ENCODE results near the gene SRSF1. TPM values are rescaled to one million over a fixed set of nuclear protein-coding genes. Genes with fewer than 3 reads are reported as not detected.

The SRSF1 gene
- total and polyA plus RNA-seq, 2 of the 4 experiments (the other 2 are of a cell fraction), result 190 to 357 TPM

GRCh38 chr17:57955183-57955931 lies 51.7 kb downstream of the SRSF1 start, which contains the start of gene CUEDC1:
CUEDC1 (minus strand) TSS chr17:57955412; CDS start chr17:57885564, 69,848 bp downstream.
- peak within 1 kb of the TSS; percentile 85 for H2AK5ac ChIP-seq (ENCODE audit: low read depth, low read length)
- peak within 1 kb of the TSS; percentile 89 for H2BK5ac ChIP-seq (ENCODE audit: low read depth, low read length, poor library complexity, severe bottlenecking)
- H2AK9ac ChIP-seq (replicated peaks; ENCODE audit: low read depth, low read length, poor library complexity), result peak within 1 kb of the TSS; percentile 96
- no peaks in the 10 kb centered on the region for H3K27me3 ChIP-seq (ENCODE audit: control insufficient read depth, insufficient read depth, low read length)
- peak within 1 kb of the TSS; percentile 86 for H2BK15ac ChIP-seq (ENCODE audit: low read depth, low read length)
- BruUV-seq (replicated peaks), result no TSS peak
- H2BK120ac ChIP-seq (ENCODE audit: low read depth, low read length), result peak within 1 kb of the TSS; percentile 87
- peak within 1 kb of the TSS; percentile 92 for H3K4ac ChIP-seq (ENCODE audit: low read depth, low read length)
- intact Hi-C loops (cut with micrococcal nuclease) (loop anchor here (2.0 kb wide), 1 partner anchor 81 kb away; no protein-coding TSS in a partner anchor), dilution Hi-C loops (cut with HindIII; ENCODE audit: low sequenced_read_pairs, unreplicated experiment) (no loop called here), in situ Hi-C loops (cut with MboI; ENCODE audit: low sequenced_read_pairs) (no loop called here)
- ChIA-PET CTCF (interaction anchor here (0.8 to 1.6 kb wide), 4 partner anchors 27 to 63 kb away, joined by 3 read pairs; no protein-coding TSS in a partner anchor), POLR2A (ENCODE audit: unreplicated experiment) (interaction anchor here (0.7 to 2.5 kb wide), 4 partner anchors 30 to 99 kb away, joined by 3 to 15 read pairs (median 4); no protein-coding TSS in a partner anchor)
- H4K8ac ChIP-seq (ENCODE audit: low read depth in 2 of 2, low read length in 2 of 2), result peak within 1 kb of the TSS; percentile 83 to 84
- peak within 1 kb of the TSS; percentile 67 for H4K5ac ChIP-seq (ENCODE audit: low read depth, low read length)
- peak within 1 kb of the TSS; percentile 92 for H3K23ac ChIP-seq (ENCODE audit: low read depth, low read length)
- peak within 1 kb of the TSS; percentile 89 for H3K4me2 ChIP-seq (ENCODE audit: low read depth, low read length)
- WGBS, 2 experiments (ENCODE audit: extremely low coverage in 2 of 2, insufficient read length in 1 of 2), result 0% methylated on average over 37 of the region's 79 CpGs; no CpG with 5 or more reads in 1 of the 2 experiments
- H2AFZ ChIP-seq (replicated peaks; ENCODE audit: low read length, poor library complexity), result peak within 1 kb of the TSS; percentile 92
- H4K20me1 ChIP-seq (ENCODE audit: insufficient read depth, low read length), result no peaks in the 10 kb centered on the region
- peaks cover 22% of the 10 kb centered on the region for H3K9me1 ChIP-seq (ENCODE audit: insufficient read depth, low read length)
- H3K9me3 ChIP-seq (ENCODE audit: control insufficient read depth, insufficient read depth, low read length), result no peaks in the 10 kb centered on the region
- peaks cover 27% of the 10 kb centered on the region for H3K4me1 ChIP-seq (ENCODE audit: control insufficient read depth, insufficient read depth, low read length)
- H3K27ac ChIP-seq (ENCODE audit: insufficient read depth, low read length), result peak within 1 kb of the TSS; percentile 79
- peak within 1 kb of the TSS; percentile 93 for H3K4me3 ChIP-seq (ENCODE audit: insufficient read depth, low read depth, low read length)
- peak within 1 kb of the TSS; percentile 96 for H3K14ac ChIP-seq (replicated peaks; ENCODE audit: low read depth, low read length)
- H3K79me1 ChIP-seq (ENCODE audit: low read depth in 1 of 2, low read length in 2 of 2), result peaks cover 17 to 43% of the 10 kb centered on the region in 2 experiments
- peak within 1 kb of the TSS; percentile 40; the same call in 1 of the 2 replicates for H3K18ac ChIP-seq (ENCODE audit: low read depth, low read length)
- H3K56ac ChIP-seq (ENCODE audit: extremely low read depth, insufficient read depth, low read length), result peak within 1 kb of the TSS; percentile 97
- peak within 1 kb of the TSS; percentile 38; the same call in 1 of the 2 replicates for H2BK20ac ChIP-seq (ENCODE audit: low read depth, low read length)
- peak within 1 kb of the TSS; percentile 94 for H4K91ac ChIP-seq (ENCODE audit: insufficient read depth, low read depth, low read length)
- peak; percentile 84 for ATAC-seq (ENCODE audit: low read depth)
- H3K36me3 ChIP-seq (ENCODE audit: control insufficient read depth, insufficient read depth, low read length), result no peaks in the 10 kb centered on the region
- H3K9ac ChIP-seq (ENCODE audit: low read depth, low read length), result peak within 1 kb of the TSS; percentile 84
- peak; percentile 39 for DNase-seq
- no peak for TF ChIP-seq CHD1 (IDR thresholded peaks at IDR 0.05; ENCODE audit: low read depth, low read length)
- TF ChIP-seq RFX5 (IDR thresholded peaks at IDR 0.05; ENCODE audit: low read depth, low read length), result no peak
- TF ChIP-seq RCOR1 (IDR thresholded peaks at IDR 0.05; ENCODE audit: insufficient replicate concordance, low read length), result no peak
- no peak for TF ChIP-seq BHLHE40 (IDR thresholded peaks at IDR 0.05; ENCODE audit: low read depth, low read length)
- peak; percentile 30; the same call in 1 of the 2 replicates for TF ChIP-seq MXI1 (IDR thresholded peaks at IDR 0.05; ENCODE audit: borderline replicate concordance, low read depth, low read length)
- TF ChIP-seq POLR2A (IDR thresholded peaks at IDR 0.05; ENCODE audit: low read depth, low read length), result no peak
- no peak for TF ChIP-seq ELK1 (IDR thresholded peaks at IDR 0.05; ENCODE audit: borderline replicate concordance, low read depth, low read length)
- TF ChIP-seq SMC3 (IDR thresholded peaks at IDR 0.05; ENCODE audit: low read depth, low read length), result no peak
- TF ChIP-seq USF2 (IDR thresholded peaks at IDR 0.05; ENCODE audit: low read depth, low read length), result no peak
- TF ChIP-seq MAFK (IDR thresholded peaks at IDR 0.05; ENCODE audit: low read depth, low read length), result no peak
- TF ChIP-seq MAZ (IDR thresholded peaks at IDR 0.05; ENCODE audit: borderline replicate concordance, low read depth, low read length), result peak; percentile 71; the same call in 1 of the 2 replicates
- TF ChIP-seq CEBPB (IDR thresholded peaks at IDR 0.05; ENCODE audit: low read depth, low read length), result no peak
- TF ChIP-seq RAD21 (IDR thresholded peaks at IDR 0.05; ENCODE audit: low read length), result peak; percentile 34
- no peak for TF ChIP-seq FOS (IDR thresholded peaks at IDR 0.05; ENCODE audit: low read depth, low read length)
- no peak for TF ChIP-seq NFE2L2 (IDR thresholded peaks at IDR 0.05; ENCODE audit: low read depth, low read length)

Data from IMR-90 (cell line).